Lower lobe of right lung (tissue), 2 donors: ENCODE data around the gene CGREF1. TPM values are rescaled to one million over a fixed set of nuclear protein-coding genes. Genes with fewer than 3 reads are reported as not detected.

ENCODE experiments used
- ATAC-seq, 2 donors: fragments of 200-7000 bp; cut with Tn5 transposase; one replicate each; pipeline ENCODE4 v1.9.1; 2020 to 2022; ENCODE audit warnings: mild to moderate bottlenecking in 2 of 2, moderate library complexity in 2 of 2
- DNase-seq: peaks from one replicate; pipeline ENCODE4 v3.0.0-alpha.2; 2020
- H3K27ac ChIP-seq: fragments of 200-600 bp; one replicate; pipeline ENCODE4 v1.8.0; 2022
- H3K27me3 ChIP-seq: fragments of 200-600 bp; one replicate; pipeline ENCODE4 v1.8.0; 2022; ENCODE audit warnings: low read depth
- H3K36me3 ChIP-seq: fragments of 200-600 bp; one replicate; pipeline ENCODE4 v1.8.0; 2022; ENCODE audit warnings: mild to moderate bottlenecking
- H3K4me1 ChIP-seq: fragments of 200-600 bp; one replicate; pipeline ENCODE4 v1.8.0; 2022
- H3K4me3 ChIP-seq: fragments of 200-600 bp; one replicate; pipeline ENCODE4 v1.8.0; 2022; ENCODE audit warnings: mild to moderate bottlenecking
- H3K9me3 ChIP-seq: fragments of 200-600 bp; one replicate; pipeline ENCODE4 v1.8.0; 2022
- intact Hi-C: fragments of 100-400 bp; cut with DNase I; formaldehyde crosslinking; loops from one replicate; pipeline ENCODE4 v1.11.0; 2022
- total RNA-seq: library from RNA; stranded (reverse); fragmentation: NEBNext Ultra II Directional; extraction: Animal tissue kit (Norgen Biotek cat#: 25700); gene quantifications from one replicate; pipeline ENCODE4 v1.2.1, GENCODE V29; 2021
- TF ChIP-seq, protein P1 (sequence below): fragments of 200-600 bp; IDR thresholded peaks from one replicate; pipeline ENCODE4 v1.8.0; 2022; ENCODE audit warnings: antibody characterized with exemption, mild to moderate bottlenecking
- donor health status: DM: no; HTN: yes; CAD: no; lungs with severe emphysema.

The CGREF1 gene
- total RNA-seq, 1 donor from 2014 or later = 0.74 TPM

DNA sequence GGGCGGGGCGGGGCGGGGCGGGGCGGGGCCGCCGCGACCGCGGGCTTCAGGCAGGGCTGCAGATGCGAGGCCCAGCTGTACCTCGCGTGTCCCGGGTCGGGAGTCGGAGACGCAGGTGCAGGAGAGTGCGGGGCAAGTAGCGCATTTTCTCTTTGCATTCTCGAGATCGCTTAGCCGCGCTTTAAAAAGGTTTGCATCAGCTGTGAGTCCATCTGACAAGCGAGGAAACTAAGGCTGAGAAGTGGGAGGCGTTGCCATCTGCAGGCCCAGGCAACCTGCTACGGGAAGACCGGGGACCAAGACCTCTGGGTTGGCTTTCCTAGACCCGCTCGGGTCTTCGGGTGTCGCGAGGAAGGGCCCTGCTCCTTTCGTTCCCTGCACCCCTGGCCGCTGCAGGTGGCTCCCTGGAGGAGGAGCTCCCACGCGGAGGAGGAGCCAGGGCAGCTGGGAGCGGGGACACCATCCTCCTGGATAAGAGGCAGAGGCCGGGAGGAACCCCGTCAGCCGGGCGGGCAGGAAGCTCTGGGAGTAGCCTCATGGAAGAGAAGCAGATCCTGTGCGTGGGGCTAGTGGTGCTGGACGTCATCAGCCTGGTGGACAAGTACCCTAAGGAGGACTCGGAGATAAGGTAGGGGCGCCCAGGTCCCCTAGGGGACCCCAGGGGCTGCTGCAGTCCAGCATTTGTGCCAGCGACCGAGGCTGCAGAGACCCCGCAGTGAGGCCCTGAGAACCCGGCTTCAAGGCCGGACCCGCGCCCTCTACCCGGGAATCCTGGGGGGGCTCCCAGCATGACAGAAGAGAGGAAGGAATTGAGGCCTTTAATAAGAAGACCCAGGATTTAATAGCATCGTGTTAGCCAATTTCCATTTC, 32.0 kb downstream of the CGREF1 start, which contains the start of gene KHK:
Gene KHK, plus strand, starts transcription at position 49 of the 870 bp plus-strand sequence. Its CDS starts 488 bp downstream, at position 537.
- TF ChIP-seq, protein P1, sequence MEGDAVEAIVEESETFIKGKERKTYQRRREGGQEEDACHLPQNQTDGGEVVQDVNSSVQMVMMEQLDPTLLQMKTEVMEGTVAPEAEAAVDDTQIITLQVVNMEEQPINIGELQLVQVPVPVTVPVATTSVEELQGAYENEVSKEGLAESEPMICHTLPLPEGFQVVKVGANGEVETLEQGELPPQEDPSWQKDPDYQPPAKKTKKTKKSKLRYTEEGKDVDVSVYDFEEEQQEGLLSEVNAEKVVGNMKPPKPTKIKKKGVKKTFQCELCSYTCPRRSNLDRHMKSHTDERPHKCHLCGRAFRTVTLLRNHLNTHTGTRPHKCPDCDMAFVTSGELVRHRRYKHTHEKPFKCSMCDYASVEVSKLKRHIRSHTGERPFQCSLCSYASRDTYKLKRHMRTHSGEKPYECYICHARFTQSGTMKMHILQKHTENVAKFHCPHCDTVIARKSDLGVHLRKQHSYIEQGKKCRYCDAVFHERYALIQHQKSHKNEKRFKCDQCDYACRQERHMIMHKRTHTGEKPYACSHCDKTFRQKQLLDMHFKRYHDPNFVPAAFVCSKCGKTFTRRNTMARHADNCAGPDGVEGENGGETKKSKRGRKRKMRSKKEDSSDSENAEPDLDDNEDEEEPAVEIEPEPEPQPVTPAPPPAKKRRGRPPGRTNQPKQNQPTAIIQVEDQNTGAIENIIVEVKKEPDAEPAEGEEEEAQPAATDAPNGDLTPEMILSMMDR = peak; percentile 38
- DNase-seq (peak; percentile 75), ATAC-seq (peak; percentile 36 to 54)
- Histone ChIP-seq H3K4me3 (peak within 1 kb of the TSS; percentile 73), H3K9me3 (no peaks in the 10 kb centered on the region), H3K27me3 (no peaks in the 10 kb centered on the region), H3K36me3 (no peaks in the 10 kb centered on the region), H3K27ac (peak within 1 kb of the TSS; percentile 92), H3K4me1 (peaks cover 32% of the 10 kb centered on the region)
- intact Hi-C loops = no loop called here

DNA sequence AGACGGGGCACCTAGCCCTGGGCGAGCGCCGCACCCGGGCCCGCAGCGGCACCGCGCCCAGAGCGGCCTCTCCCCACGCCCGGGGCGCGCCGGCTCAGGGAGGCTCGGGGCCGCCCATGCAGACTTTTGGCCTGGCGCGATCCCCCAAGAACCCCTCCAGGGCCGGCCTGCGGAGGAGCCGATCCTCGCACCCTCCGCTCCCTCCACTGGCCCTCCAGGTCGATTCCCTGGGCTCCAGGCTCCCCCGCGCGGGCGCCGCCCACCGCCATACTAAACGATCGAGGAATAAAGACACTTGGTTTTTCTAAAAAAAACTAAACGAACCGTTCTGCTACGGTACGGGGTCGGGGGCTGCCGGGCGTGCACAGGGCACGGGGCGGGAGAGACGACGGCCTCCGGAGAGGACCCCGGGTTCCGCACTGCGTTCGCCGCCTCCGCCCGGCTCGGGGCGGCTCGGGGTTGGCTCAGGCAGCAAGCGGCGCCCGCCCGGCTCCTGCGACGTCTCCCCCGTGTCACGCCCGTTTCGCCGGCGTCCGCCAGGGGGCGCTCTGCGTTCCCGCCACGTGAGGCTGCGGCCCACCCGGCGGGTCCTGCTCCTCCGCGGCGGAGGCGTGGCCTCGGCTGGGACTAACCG, 32.7 kb downstream of the CGREF1 start:
- intact Hi-C loops = no loop called here
- H3K9me3 ChIP-seq = no peaks in the 10 kb centered on the region
- TF ChIP-seq, protein P1 = peak; percentile 97

DNA sequence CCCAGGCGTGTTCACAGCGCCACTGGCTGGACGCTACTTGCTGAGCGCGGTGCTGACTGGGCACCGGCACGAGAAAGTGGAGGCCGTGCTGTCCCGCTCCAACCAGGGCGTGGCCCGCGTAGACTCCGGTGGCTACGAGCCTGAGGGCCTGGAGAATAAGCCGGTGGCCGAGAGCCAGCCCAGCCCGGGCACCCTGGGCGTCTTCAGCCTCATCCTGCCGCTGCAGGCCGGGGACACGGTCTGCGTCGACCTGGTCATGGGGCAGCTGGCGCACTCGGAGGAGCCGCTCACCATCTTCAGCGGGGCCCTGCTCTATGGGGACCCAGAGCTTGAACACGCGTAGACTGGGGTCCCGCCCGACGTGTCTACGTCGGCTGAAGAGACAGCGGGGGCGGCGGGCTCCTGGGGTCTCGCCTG, 33.2 kb downstream of the CGREF1 start:
- Histone ChIP-seq H3K4me1 (peaks cover 42% of the 10 kb centered on the region), H3K4me3 (peak overlapping the region; percentile 73), H3K9me3 (no peaks in the 10 kb centered on the region), H3K27ac (peak overlapping the region; percentile 92), H3K36me3 (no peaks in the 10 kb centered on the region), H3K27me3 (no peaks in the 10 kb centered on the region)
- DNase-seq = peak; percentile 88
- TF ChIP-seq, protein P1 = peak; percentile 49
- intact Hi-C loops = no loop called here
- ATAC-seq = peak; percentile 60 to 74

More for the DNA sequence above, 32.7 kb downstream of the CGREF1 start:
- DNase-seq = peak; percentile 96
- H3K4me1 ChIP-seq = peaks cover 38% of the 10 kb centered on the region
- ATAC-seq = peak; percentile 95 to 96
- H3K36me3 ChIP-seq = no peaks in the 10 kb centered on the region
- peak overlapping the region; percentile 73 for H3K4me3 ChIP-seq
- H3K27ac ChIP-seq = peak overlapping the region; percentile 92
- H3K27me3 ChIP-seq = no peaks in the 10 kb centered on the region

DNA sequence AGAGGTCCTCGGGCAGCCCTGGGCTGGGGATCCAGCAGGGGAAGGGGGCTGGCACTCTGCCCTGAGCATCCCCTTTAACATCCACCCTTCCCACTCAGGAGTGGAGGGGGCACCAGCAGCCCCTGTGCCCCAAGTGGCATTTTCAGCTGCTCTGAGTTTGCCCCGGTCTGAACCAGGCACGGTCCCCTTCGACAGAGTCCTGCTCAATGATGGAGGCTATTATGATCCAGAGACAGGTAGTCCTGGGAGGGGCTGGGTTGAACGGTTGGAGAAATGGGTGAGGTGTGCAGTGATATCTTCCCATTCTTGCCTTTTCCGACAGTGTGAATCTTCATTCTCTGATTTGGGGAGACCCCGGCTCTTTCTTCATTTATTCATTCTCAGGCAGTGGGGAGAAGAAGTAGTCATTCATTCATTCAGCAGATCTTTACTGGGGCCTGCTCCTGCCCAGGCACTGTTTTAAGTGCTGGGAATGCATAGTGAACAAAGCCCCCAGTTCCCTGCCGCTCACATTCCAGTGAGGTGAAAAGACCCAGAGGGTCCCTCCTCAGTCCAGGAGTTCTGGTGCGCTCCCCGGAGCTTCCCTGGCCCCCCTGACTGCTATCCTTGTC, 33.8 kb downstream of the CGREF1 start:
- H3K9me3 ChIP-seq = no peaks in the 10 kb centered on the region
- H3K27ac ChIP-seq = peak overlapping the region; percentile 92

More for the DNA sequence above, 33.8 kb downstream of the CGREF1 start:
- no peaks in the 10 kb centered on the region for H3K36me3 ChIP-seq
- no peak for ATAC-seq
- peak overlapping the region; percentile 73 for H3K4me3 ChIP-seq
- H3K4me1 ChIP-seq = peaks cover 47% of the 10 kb centered on the region
- TF ChIP-seq, protein P1 = no peak
- no peak for DNase-seq
- no peaks in the 10 kb centered on the region for H3K27me3 ChIP-seq
- intact Hi-C loops = no loop called here
